GM04504 (cell line): ENCODE results near the gene BMF.

ENCODE experiments used
- DNase-seq: peaks from one replicate; pipeline ENCODE4 v3.0.0-alpha.2; 2012; ENCODE audit warnings: low read depth

Gene BMF

GRCh38 chr15:40048211-40048792 lies 60.4 kb downstream of the BMF start:
- no peak for DNase-seq

GRCh38 chr15:40047415-40048210 lies 61.1 kb downstream of the BMF start:
- DNase-seq, result no peak

- DNase-seq, result no peak
Observed at GRCh38 chr15:40046721-40047414, 61.8 kb downstream of the BMF start.

GRCh38 chr15:40045572-40046217 lies 63.0 kb downstream of the BMF start:
- DNase-seq, result no peak

GRCh38 chr15:40044717-40045571 lies 63.7 kb downstream of the BMF start:
- DNase-seq, result no peak

GRCh38 chr15:40043927-40044716 lies 64.6 kb downstream of the BMF start:
- no peak for DNase-seq

GRCh38 chr15:40042791-40043320 lies 65.8 kb downstream of the BMF start:
- DNase-seq, result no peak

- no peak for DNase-seq
Observed at GRCh38 chr15:40040770-40041169, 67.9 kb downstream of the BMF start.

- DNase-seq, result no peak
Observed at GRCh38 chr15:40040293-40040635, 68.4 kb downstream of the BMF start.

GRCh38 chr15:40038638-40039543 lies 69.8 kb downstream of the BMF start, which contains the start of gene SRP14:
SRP14 (minus strand) TSS chr15:40039181; CDS start chr15:40039116, 65 bp downstream.
- peak; percentile 85 for DNase-seq

- no peak for DNase-seq
Observed at GRCh38 chr15:40038275-40038637, 70.4 kb downstream of the BMF start.
